Measurements from ENCODE around the gene KIF13A. TPM values are rescaled to one million over a fixed set of nuclear protein-coding genes. Genes with fewer than 3 reads are reported as not detected.

The KIF13A gene
- total RNA-seq (35.9 TPM), polyA plus RNA-seq (ENCODE audit: insufficient read depth, low read depth, low replicate concordance) (12.6 TPM)
- long read RNA-seq, donor 1 = 0 reads
- long read RNA-seq, donor 2, partial matches to known transcripts = 0 of 4 reads
- long read RNA-seq, donor 2, other reads (novel, unspliced or antisense) = 0 of 4 reads
- long read RNA-seq, donor 3, partial matches to known transcripts = 0 of 2 reads
- long read RNA-seq, donor 3, other reads (novel, unspliced or antisense) = 0 of 2 reads
- long read RNA-seq, donor 4, partial matches to known transcripts = 0 of 1 reads
- long read RNA-seq, donor 4, other reads (novel, unspliced or antisense) = 0 of 1 reads
- long read RNA-seq, donor 5 = 0 reads
- long read RNA-seq, donor 6 = 0 reads
- long read RNA-seq, donor 7, partial matches to known transcripts = 1 of 6 reads
- long read RNA-seq, donor 7, other reads (novel, unspliced or antisense) = 4 of 6 reads
- long read RNA-seq, donor 8, partial matches to known transcripts = 0 of 1 reads
- long read RNA-seq, donor 8, other reads (novel, unspliced or antisense) = 0 of 1 reads
- long read RNA-seq, donor 9, partial matches to known transcripts = 0 of 1 reads
- long read RNA-seq, donor 9, other reads (novel, unspliced or antisense) = 0 of 1 reads
- long read RNA-seq, donor 10, partial matches to known transcripts = 5 of 6 reads
- long read RNA-seq, donor 10, other reads (novel, unspliced or antisense) = 0 of 6 reads

GRCh38 chr6:17987447-17987696 is at the start of gene KIF13A:
Gene KIF13A, minus strand, starts transcription at chr6:17987635. Its CDS starts 172 bp downstream, at chr6:17987463.
- DNase-seq (no peak), FAIRE-seq (no peak)
- Histone ChIP-seq H3K27me3 (ENCODE audit: control insufficient read depth, insufficient read depth, low read length) (no peaks in the 10 kb centered on the region), H3K9ac (ENCODE audit: low read length in 3 of 3) (peak within 1 kb of the TSS; percentile 62 to 93 (median 71)), H3K9me3 (ENCODE audit: control insufficient read depth in 2 of 3, insufficient read depth in 1 of 3, low read length in 3 of 3) (no peaks in the 10 kb centered on the region), H3K4me3 (ENCODE audit: low read length in 3 of 3) (peak within 1 kb of the TSS; percentile 86 to 92 (median 86)), H3K36me3 (ENCODE audit: control insufficient read depth in 2 of 3, insufficient read depth in 3 of 3, low read length in 3 of 3) (no peaks in the 10 kb centered on the region), H3K4me1 (ENCODE audit: control insufficient read depth in 2 of 3, insufficient read depth in 2 of 3, low read depth in 1 of 3, low read length in 3 of 3) (peaks cover 0 to 13% (median 0%) of the 10 kb centered on the region in 3 donors), H3K27ac (ENCODE audit: low read depth in 2 of 2, low read length in 2 of 2) (peak within 1 kb of the TSS; percentile 92)
- intact Hi-C loops (cut with DNase I) = no loop called here
- TF ChIP-seq, protein P1, sequence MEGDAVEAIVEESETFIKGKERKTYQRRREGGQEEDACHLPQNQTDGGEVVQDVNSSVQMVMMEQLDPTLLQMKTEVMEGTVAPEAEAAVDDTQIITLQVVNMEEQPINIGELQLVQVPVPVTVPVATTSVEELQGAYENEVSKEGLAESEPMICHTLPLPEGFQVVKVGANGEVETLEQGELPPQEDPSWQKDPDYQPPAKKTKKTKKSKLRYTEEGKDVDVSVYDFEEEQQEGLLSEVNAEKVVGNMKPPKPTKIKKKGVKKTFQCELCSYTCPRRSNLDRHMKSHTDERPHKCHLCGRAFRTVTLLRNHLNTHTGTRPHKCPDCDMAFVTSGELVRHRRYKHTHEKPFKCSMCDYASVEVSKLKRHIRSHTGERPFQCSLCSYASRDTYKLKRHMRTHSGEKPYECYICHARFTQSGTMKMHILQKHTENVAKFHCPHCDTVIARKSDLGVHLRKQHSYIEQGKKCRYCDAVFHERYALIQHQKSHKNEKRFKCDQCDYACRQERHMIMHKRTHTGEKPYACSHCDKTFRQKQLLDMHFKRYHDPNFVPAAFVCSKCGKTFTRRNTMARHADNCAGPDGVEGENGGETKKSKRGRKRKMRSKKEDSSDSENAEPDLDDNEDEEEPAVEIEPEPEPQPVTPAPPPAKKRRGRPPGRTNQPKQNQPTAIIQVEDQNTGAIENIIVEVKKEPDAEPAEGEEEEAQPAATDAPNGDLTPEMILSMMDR (IDR thresholded peaks at IDR 0.05; ENCODE audit: borderline replicate concordance, extremely low read depth, insufficient read depth) = no peak

- no peak overlapping the region for H3K9ac ChIP-seq (ENCODE audit: low read length in 3 of 3)
- no peak overlapping the region for H3K27ac ChIP-seq (ENCODE audit: low read depth in 2 of 2, low read length in 2 of 2)
- FAIRE-seq = no peak
- no peaks in the 10 kb centered on the region for H3K9me3 ChIP-seq (ENCODE audit: control insufficient read depth in 2 of 3, insufficient read depth in 1 of 3, low read length in 3 of 3)
- H3K4me3 ChIP-seq (ENCODE audit: low read length in 3 of 3) = no peak overlapping the region
- TF ChIP-seq, protein P1 (IDR thresholded peaks at IDR 0.05; ENCODE audit: borderline replicate concordance, extremely low read depth, insufficient read depth) = no peak
- no peaks in the 10 kb centered on the region for H3K4me1 ChIP-seq (ENCODE audit: control insufficient read depth in 2 of 3, insufficient read depth in 2 of 3, low read depth in 1 of 3, low read length in 3 of 3)
- intact Hi-C loops (cut with DNase I) = no loop called here
- no peaks in the 10 kb centered on the region for H3K36me3 ChIP-seq (ENCODE audit: control insufficient read depth in 2 of 3, insufficient read depth in 3 of 3, low read length in 3 of 3)
- no peak for DNase-seq
- H3K27me3 ChIP-seq (ENCODE audit: control insufficient read depth, insufficient read depth, low read length) = no peaks in the 10 kb centered on the region
These were observed 49.3 kb upstream of the KIF13A start for GRCh38 chr6:18036781-18037180.

DNA sequence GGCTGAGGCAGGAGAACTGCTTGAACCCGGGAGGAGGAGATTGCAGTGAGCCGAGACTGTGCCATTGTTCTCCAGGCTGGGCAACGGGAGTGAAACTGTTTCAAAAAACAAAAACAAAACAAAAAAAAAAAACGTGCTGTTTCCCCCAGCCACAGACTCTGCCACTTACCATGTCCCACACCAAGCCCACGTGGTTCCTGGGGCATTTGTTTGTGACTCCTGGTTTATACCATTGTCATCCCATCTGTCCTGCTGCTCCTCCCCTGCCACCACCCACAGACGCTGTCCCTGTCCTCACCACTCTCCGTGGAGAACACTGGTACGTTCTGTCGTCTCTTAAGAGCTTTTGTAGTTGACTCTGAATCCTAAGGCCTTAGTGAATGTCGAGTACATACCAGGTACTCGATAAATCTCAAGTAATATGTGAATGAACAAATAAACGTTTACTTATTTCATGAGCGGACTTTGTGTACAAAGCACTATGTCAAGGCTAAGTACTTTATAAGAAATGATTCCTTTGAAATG is 48.0 kb upstream of the KIF13A start:
- FAIRE-seq = no peak
- Histone ChIP-seq H3K9me3 (ENCODE audit: control insufficient read depth in 2 of 3, insufficient read depth in 1 of 3, low read length in 3 of 3) (no peaks in the 10 kb centered on the region), H3K9ac (ENCODE audit: low read length in 3 of 3) (no peak overlapping the region), H3K27me3 (ENCODE audit: control insufficient read depth, insufficient read depth, low read length) (no peaks in the 10 kb centered on the region), H3K4me3 (ENCODE audit: low read length in 3 of 3) (no peak overlapping the region), H3K4me1 (ENCODE audit: control insufficient read depth in 2 of 3, insufficient read depth in 2 of 3, low read depth in 1 of 3, low read length in 3 of 3) (no peaks in the 10 kb centered on the region), H3K27ac (ENCODE audit: low read depth in 2 of 2, low read length in 2 of 2) (no peak overlapping the region), H3K36me3 (ENCODE audit: control insufficient read depth in 2 of 3, insufficient read depth in 3 of 3, low read length in 3 of 3) (no peaks in the 10 kb centered on the region)
- TF ChIP-seq, protein P1 (IDR thresholded peaks at IDR 0.05; ENCODE audit: borderline replicate concordance, extremely low read depth, insufficient read depth) = no peak
- intact Hi-C loops (cut with DNase I) = no loop called here
- DNase-seq = no peak

Measured in kidney (tissue), 22 donors.